ENCODE results near the gene DNAJC15. TPM values are rescaled to one million over a fixed set of nuclear protein-coding genes. Genes with fewer than 3 reads are reported as not detected.
"Not testable (repeated sequence)": the region's sequence is repeated elsewhere in the genome, so short reads cannot be mapped to it uniquely, and the experiment has no call there.

The DNAJC15 gene
- total RNA-seq, 2 donors from 2014 or later: 29.7 to 46.9 TPM

DNA sequence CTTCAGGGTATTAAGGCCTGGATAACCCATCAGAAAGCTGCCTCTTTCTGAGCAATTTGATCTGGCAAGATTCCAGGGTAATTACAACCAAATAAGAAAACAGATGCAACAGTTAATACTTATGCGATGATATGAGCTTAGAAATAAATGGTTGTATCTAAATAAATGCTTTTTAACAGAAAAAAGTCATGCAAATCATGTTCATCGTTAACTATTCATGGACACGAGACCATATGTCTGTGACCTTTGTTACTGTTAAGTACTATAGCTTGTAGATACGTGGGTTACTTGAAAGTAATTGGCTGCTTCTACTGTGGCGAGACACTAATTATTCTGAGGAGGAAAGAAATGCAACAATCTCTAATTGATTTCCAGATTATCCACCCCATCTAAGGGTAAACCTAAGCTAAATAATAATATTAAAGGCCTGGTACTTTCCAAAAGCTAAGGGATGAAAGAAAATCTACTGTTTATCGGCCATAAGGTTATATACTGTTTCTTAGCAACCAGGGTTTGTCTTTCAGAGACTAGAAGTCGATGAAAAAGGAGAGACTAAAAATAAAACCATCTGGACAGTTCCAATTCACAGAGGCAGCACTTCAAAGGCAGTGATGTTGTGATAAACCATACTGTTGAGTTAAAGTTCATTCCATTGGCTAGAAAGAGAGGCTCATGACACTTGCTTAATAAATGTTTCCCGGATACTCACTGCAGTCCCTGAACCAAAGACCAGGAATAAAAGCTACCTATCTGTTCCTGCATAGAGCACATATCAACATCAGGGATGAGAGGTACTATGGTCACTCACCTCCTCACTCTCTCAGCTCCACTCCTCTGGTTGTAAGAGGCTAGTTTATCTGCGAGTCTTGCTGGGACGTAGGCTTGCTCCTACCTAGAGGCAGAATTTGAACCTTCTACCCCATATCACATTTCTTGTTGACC lies 32.8 kb upstream of the DNAJC15 start:
- Mint-ChIP-seq H3K9me3 (no peaks in the 10 kb centered on the region), H3K36me3 (ENCODE audit: low read depth) (no peaks in the 10 kb centered on the region), H3K27ac (peak overlapping the region; percentile 20), H3K27me3 (ENCODE audit: insufficient read depth) (peaks cover 14% of the 10 kb centered on the region), H3K4me1 (peaks cover 41% of the 10 kb centered on the region), H3K4me3 (peak overlapping the region; percentile 68)
- H3K9ac ChIP-seq (ENCODE audit: extremely low read depth, low read length, poor library complexity, severe bottlenecking): peak overlapping the region; percentile 94
- H3K36me3 ChIP-seq (ENCODE audit: control insufficient read depth, insufficient read depth, low read length): peaks cover 13% of the 10 kb centered on the region
- no peak overlapping the region for H3K27ac ChIP-seq (ENCODE audit: low read depth, low read length)
- no peak for DNase-seq
- 88 to 90% methylated on average over 8 to 9 of the region's 10 CpGs for WGBS, 2 experiments (ENCODE audit: insufficient coverage in 1 of 2, insufficient read length in 1 of 2)
- H3K27me3 ChIP-seq (ENCODE audit: control insufficient read depth, insufficient read depth, low read length, poor library complexity, severe bottlenecking): no peaks in the 10 kb centered on the region
- no peaks in the 10 kb centered on the region for H3K9me3 ChIP-seq (ENCODE audit: control insufficient read depth, low read length)
- peak overlapping the region; percentile 92 for H3K4me3 ChIP-seq (ENCODE audit: low read length)
- TF ChIP-seq, protein P1, sequence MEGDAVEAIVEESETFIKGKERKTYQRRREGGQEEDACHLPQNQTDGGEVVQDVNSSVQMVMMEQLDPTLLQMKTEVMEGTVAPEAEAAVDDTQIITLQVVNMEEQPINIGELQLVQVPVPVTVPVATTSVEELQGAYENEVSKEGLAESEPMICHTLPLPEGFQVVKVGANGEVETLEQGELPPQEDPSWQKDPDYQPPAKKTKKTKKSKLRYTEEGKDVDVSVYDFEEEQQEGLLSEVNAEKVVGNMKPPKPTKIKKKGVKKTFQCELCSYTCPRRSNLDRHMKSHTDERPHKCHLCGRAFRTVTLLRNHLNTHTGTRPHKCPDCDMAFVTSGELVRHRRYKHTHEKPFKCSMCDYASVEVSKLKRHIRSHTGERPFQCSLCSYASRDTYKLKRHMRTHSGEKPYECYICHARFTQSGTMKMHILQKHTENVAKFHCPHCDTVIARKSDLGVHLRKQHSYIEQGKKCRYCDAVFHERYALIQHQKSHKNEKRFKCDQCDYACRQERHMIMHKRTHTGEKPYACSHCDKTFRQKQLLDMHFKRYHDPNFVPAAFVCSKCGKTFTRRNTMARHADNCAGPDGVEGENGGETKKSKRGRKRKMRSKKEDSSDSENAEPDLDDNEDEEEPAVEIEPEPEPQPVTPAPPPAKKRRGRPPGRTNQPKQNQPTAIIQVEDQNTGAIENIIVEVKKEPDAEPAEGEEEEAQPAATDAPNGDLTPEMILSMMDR (conservative IDR thresholded peaks at IDR 0.05): no peak
- peaks cover 10% of the 10 kb centered on the region for H3K4me1 ChIP-seq (ENCODE audit: control insufficient read depth, insufficient read depth, low read length)

DNA sequence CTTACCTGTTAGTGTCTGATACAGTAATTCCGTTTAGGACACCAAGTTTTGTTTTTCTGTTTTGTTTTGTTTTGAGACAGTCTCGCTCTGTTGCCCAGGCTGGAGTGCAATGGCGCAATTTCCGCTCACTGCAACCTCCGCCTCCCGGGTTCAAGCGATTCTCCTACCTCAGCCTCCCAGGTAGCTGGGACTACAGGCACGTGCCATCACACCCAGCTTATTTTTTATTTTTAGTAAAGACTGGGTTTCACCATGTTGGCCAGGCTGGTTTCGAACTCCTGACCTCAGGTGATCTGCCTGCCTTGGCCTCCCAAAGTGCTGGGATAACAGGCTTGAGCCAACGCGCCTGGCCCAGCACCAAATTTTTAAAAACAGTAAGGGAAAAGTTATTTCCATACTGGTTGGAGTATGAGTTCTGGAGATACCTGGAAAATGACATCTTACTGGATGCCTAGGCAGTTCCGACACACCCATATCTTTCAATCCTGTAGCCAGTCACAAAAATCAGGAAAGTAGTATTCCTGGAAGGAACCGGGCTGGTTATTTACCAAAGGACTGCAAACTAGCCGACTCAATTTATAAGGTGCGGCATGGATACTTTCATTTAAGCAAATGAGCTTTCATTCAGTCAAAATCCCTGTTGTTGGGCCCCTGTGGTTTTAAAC lies 32.0 kb upstream of the DNAJC15 start:
- not testable (repeated sequence) for H3K4me1 ChIP-seq (ENCODE audit: control insufficient read depth, insufficient read depth, low read length); H3K9me3 Mint-ChIP-seq; H3K9me3 ChIP-seq (ENCODE audit: control insufficient read depth, low read length); H3K27me3 ChIP-seq (ENCODE audit: control insufficient read depth, insufficient read depth, low read length, poor library complexity, severe bottlenecking); H3K27ac ChIP-seq (ENCODE audit: low read depth, low read length); H3K36me3 Mint-ChIP-seq (ENCODE audit: low read depth); DNase-seq
- Mint-ChIP-seq H3K4me3 (peak overlapping the region; percentile 68), H3K27me3 (ENCODE audit: insufficient read depth) (peaks cover 14% of the 10 kb centered on the region), H3K4me1 (peaks cover 46% of the 10 kb centered on the region), H3K27ac (peak overlapping the region; percentile 92)
- peak overlapping the region; percentile 92 for H3K4me3 ChIP-seq (ENCODE audit: low read length)
- peak overlapping the region; percentile 94 for H3K9ac ChIP-seq (ENCODE audit: extremely low read depth, low read length, poor library complexity, severe bottlenecking)
- WGBS, 2 experiments (ENCODE audit: insufficient coverage in 1 of 2, insufficient read length in 1 of 2): 79 to 84% methylated on average over 13 to 15 of the region's 15 CpGs
- peaks cover 13% of the 10 kb centered on the region for H3K36me3 ChIP-seq (ENCODE audit: control insufficient read depth, insufficient read depth, low read length)

DNA sequence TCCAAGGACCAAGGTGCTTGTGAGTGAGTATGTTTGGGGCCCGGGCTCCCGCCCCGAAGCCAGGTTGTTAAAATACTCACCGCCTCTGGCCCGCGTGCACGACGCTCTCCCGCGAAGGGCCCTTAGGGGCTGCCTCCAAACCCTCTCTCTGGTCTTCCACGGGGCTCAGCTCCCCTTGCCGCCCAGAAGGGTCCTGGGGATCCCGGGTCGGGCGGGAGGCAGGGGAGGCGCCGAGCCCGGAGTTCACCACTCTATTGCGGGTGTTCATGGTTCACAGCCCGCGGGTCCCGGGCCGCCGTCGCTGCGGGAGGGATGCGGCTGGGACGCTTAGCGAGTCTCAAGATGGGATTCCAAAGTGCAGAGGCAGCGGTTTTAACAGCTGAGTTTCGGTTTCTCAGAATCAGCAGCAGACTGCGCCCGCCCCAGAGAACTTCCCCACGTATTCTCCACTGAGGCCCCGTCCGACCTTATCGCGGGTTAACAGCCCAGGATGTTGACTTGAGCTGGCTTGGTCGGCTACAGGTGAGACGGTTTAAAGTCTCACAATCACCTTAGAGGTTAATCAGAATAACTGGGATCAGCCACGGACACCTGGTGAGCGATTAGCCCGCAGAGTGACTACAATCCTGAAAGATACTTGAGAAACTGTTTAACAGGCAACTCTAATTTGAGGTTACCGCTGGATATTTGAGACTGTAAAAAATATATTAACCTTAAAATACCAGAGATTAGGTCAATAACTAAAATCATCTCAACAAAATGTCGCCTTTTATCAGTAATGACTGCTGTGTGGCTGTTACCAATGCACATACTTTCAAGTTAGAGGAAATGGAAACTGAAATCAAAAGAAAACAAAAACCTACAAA lies 31.3 kb upstream of the DNAJC15 start, which contains the start of gene EPSTI1:
Gene EPSTI1 (minus strand): TSS at position 344 of the 866 bp plus-strand sequence. CDS start 76 bp downstream, at position 268.
- no peak within 1 kb of the TSS for H3K27ac ChIP-seq (ENCODE audit: low read depth, low read length)
- TF ChIP-seq, protein P1 (conservative IDR thresholded peaks at IDR 0.05): no peak
- peaks cover 14% of the 10 kb centered on the region for H3K27me3 Mint-ChIP-seq (ENCODE audit: insufficient read depth)
- H3K27ac Mint-ChIP-seq: peak within 1 kb of the TSS; percentile 92
- H3K4me1 Mint-ChIP-seq: peaks cover 50% of the 10 kb centered on the region
- peak within 1 kb of the TSS; percentile 94 for H3K9ac ChIP-seq (ENCODE audit: extremely low read depth, low read length, poor library complexity, severe bottlenecking)
- 4 to 22% methylated on average over 32 to 45 of the region's 45 CpGs for WGBS, 2 experiments (ENCODE audit: insufficient coverage in 1 of 2, insufficient read length in 1 of 2)
- peaks cover 8% of the 10 kb centered on the region for H3K36me3 ChIP-seq (ENCODE audit: control insufficient read depth, insufficient read depth, low read length)
- H3K4me3 Mint-ChIP-seq: peak within 1 kb of the TSS; percentile 68
- H3K9me3 ChIP-seq (ENCODE audit: control insufficient read depth, low read length): no peaks in the 10 kb centered on the region
- H3K4me1 ChIP-seq (ENCODE audit: control insufficient read depth, insufficient read depth, low read length): peaks cover 16% of the 10 kb centered on the region
- DNase-seq: peak; percentile 90
- H3K27me3 ChIP-seq (ENCODE audit: control insufficient read depth, insufficient read depth, low read length, poor library complexity, severe bottlenecking): no peaks in the 10 kb centered on the region
- H3K9me3 Mint-ChIP-seq: no peaks in the 10 kb centered on the region
- H3K4me3 ChIP-seq (ENCODE audit: low read length): peak within 1 kb of the TSS; percentile 92
- H3K36me3 Mint-ChIP-seq (ENCODE audit: low read depth): no peaks in the 10 kb centered on the region

All from endodermal cell (in vitro differentiated cells).